ENCODE measurements around the gene CRACR2A. TPM values are rescaled to one million over a fixed set of nuclear protein-coding genes. Genes with fewer than 3 reads are reported as not detected.

The CRACR2A gene
- polyA plus RNA-seq, 1 donor from 2014 or later: 2.1 TPM

DNA sequence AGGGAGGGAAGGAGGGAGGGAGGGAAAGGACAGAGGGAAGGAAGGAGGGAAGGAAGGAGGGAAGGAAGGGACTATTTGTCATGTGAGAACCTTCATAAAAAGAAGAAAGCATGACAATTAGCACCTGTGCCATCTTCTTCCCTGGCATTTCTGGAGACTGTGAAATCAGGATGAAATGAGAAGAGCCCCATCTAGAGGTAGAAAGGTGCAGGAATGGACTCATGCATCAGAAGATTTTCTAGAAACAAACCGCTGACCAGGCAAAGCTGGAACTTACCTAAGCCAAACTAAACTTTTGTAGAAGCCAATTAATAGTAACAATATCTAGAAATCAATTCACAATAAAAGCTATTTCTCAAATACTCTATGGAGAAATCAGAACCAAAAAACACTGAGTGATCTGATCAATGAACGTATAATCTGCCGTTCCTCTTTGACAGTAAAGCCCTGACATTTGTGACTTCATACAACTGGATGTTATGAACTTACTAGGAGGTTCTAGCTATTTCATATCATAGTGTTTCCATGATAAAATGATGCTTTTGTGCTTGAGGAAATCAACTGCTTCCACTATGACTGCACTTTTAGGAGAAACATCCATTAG, 24.4 kb upstream of the CRACR2A start:
- H3K4me2 ChIP-seq (ENCODE audit: low read length): no peak overlapping the region
- H3K9me3 ChIP-seq (ENCODE audit: low read length): no peaks in the 10 kb centered on the region
- no peak overlapping the region for H3K27ac ChIP-seq (ENCODE audit: low read length)
- TF ChIP-seq RAD21 (conservative IDR thresholded peaks at IDR 0.05) (peak; percentile 91), SMC3 (conservative IDR thresholded peaks at IDR 0.05; ENCODE audit: poor library complexity) (peak; percentile 93), MXI1 (conservative IDR thresholded peaks at IDR 0.05; ENCODE audit: poor library complexity, severe bottlenecking) (no peak), POLR2AphosphoS5 (IDR thresholded peaks at IDR 0.05) (no peak), EP300 (conservative IDR thresholded peaks at IDR 0.05; ENCODE audit: poor library complexity, severe bottlenecking) (no peak), EZH2 (IDR thresholded peaks at IDR 0.05; ENCODE audit: borderline replicate concordance, insufficient read depth, low read length, poor library complexity, severe bottlenecking) (no peak), TAF1 (IDR thresholded peaks at IDR 0.05; ENCODE audit: low read depth) (no peak)
- TF ChIP-seq, protein P1, sequence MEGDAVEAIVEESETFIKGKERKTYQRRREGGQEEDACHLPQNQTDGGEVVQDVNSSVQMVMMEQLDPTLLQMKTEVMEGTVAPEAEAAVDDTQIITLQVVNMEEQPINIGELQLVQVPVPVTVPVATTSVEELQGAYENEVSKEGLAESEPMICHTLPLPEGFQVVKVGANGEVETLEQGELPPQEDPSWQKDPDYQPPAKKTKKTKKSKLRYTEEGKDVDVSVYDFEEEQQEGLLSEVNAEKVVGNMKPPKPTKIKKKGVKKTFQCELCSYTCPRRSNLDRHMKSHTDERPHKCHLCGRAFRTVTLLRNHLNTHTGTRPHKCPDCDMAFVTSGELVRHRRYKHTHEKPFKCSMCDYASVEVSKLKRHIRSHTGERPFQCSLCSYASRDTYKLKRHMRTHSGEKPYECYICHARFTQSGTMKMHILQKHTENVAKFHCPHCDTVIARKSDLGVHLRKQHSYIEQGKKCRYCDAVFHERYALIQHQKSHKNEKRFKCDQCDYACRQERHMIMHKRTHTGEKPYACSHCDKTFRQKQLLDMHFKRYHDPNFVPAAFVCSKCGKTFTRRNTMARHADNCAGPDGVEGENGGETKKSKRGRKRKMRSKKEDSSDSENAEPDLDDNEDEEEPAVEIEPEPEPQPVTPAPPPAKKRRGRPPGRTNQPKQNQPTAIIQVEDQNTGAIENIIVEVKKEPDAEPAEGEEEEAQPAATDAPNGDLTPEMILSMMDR (IDR thresholded peaks at IDR 0.05; ENCODE audit: poor library complexity, severe bottlenecking): peak; percentile 87
- TF ChIP-seq, protein P2, sequence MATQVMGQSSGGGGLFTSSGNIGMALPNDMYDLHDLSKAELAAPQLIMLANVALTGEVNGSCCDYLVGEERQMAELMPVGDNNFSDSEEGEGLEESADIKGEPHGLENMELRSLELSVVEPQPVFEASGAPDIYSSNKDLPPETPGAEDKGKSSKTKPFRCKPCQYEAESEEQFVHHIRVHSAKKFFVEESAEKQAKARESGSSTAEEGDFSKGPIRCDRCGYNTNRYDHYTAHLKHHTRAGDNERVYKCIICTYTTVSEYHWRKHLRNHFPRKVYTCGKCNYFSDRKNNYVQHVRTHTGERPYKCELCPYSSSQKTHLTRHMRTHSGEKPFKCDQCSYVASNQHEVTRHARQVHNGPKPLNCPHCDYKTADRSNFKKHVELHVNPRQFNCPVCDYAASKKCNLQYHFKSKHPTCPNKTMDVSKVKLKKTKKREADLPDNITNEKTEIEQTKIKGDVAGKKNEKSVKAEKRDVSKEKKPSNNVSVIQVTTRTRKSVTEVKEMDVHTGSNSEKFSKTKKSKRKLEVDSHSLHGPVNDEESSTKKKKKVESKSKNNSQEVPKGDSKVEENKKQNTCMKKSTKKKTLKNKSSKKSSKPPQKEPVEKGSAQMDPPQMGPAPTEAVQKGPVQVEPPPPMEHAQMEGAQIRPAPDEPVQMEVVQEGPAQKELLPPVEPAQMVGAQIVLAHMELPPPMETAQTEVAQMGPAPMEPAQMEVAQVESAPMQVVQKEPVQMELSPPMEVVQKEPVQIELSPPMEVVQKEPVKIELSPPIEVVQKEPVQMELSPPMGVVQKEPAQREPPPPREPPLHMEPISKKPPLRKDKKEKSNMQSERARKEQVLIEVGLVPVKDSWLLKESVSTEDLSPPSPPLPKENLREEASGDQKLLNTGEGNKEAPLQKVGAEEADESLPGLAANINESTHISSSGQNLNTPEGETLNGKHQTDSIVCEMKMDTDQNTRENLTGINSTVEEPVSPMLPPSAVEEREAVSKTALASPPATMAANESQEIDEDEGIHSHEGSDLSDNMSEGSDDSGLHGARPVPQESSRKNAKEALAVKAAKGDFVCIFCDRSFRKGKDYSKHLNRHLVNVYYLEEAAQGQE (IDR thresholded peaks at IDR 0.05; ENCODE audit: borderline replicate concordance): no peak
- no peaks in the 10 kb centered on the region for H3K79me2 ChIP-seq (replicated peaks; ENCODE audit: insufficient read depth, low read length)
- no peaks in the 10 kb centered on the region for H3K36me3 ChIP-seq (ENCODE audit: insufficient read depth, low read length)
- H4K20me1 ChIP-seq (ENCODE audit: insufficient read depth): no peaks in the 10 kb centered on the region
- no peaks in the 10 kb centered on the region for H3K9me2 ChIP-seq (ENCODE audit: insufficient read depth, low read length)
- no peak overlapping the region for H3K9ac ChIP-seq (ENCODE audit: low read length)
- H3K4me3 ChIP-seq (ENCODE audit: low read length): no peak overlapping the region
- no peak overlapping the region for H2AFZ ChIP-seq (ENCODE audit: low read depth, low read length)
- H3K27me3 ChIP-seq (ENCODE audit: insufficient read depth, low read depth, low read length): no peaks in the 10 kb centered on the region
- no peaks in the 10 kb centered on the region for H3F3A ChIP-seq (ENCODE audit: insufficient read depth, low read length, poor library complexity, severe bottlenecking)

DNA sequence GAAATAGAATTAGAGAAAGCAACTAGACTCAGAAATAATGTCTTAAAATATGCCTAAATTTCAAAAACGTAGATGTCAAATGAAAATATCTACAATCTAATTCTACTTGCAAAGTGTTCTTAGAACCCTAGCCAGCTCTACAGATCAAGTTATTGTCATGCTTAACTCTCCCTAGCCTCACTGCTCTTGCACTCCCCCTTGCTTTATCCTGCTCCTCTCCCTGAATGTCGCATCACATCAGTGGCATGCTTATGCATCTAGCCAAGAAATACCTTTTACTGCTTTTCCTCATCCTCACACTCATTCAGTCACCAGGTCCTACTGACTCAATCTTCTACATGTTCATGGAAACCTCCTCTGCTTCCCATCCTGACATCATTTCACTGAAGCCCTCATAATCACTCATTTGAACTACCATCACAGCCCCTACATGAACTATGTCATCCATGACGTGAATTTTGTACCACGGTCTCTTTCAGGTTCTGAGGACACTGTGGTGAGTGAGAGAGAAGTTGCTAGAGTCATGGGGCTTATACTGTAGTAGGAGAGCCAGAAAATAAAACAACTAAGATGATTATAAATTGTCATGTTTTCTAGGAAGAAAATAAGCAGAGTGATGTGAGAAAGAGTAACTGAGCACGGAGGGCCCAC, 22.6 kb upstream of the CRACR2A start:
- no peaks in the 10 kb centered on the region for H3K9me3 ChIP-seq (ENCODE audit: low read length)
- no peaks in the 10 kb centered on the region for H3K79me2 ChIP-seq (replicated peaks; ENCODE audit: insufficient read depth, low read length)
- H4K20me1 ChIP-seq (ENCODE audit: insufficient read depth): no peaks in the 10 kb centered on the region
- no peak overlapping the region for H2AFZ ChIP-seq (ENCODE audit: low read depth, low read length)
- TF ChIP-seq MXI1 (conservative IDR thresholded peaks at IDR 0.05; ENCODE audit: poor library complexity, severe bottlenecking) (no peak), TAF1 (IDR thresholded peaks at IDR 0.05; ENCODE audit: low read depth) (no peak), EZH2 (IDR thresholded peaks at IDR 0.05; ENCODE audit: borderline replicate concordance, insufficient read depth, low read length, poor library complexity, severe bottlenecking) (no peak), RAD21 (conservative IDR thresholded peaks at IDR 0.05) (no peak), EP300 (conservative IDR thresholded peaks at IDR 0.05; ENCODE audit: poor library complexity, severe bottlenecking) (no peak), SMC3 (conservative IDR thresholded peaks at IDR 0.05; ENCODE audit: poor library complexity) (no peak), POLR2AphosphoS5 (IDR thresholded peaks at IDR 0.05) (no peak)
- TF ChIP-seq, protein P2 (IDR thresholded peaks at IDR 0.05; ENCODE audit: borderline replicate concordance): no peak
- TF ChIP-seq, protein P1 (IDR thresholded peaks at IDR 0.05; ENCODE audit: poor library complexity, severe bottlenecking): no peak
- H3K9me2 ChIP-seq (ENCODE audit: insufficient read depth, low read length): no peaks in the 10 kb centered on the region
- H3K36me3 ChIP-seq (ENCODE audit: insufficient read depth, low read length): no peaks in the 10 kb centered on the region
- H3K27me3 ChIP-seq (ENCODE audit: insufficient read depth, low read depth, low read length): no peaks in the 10 kb centered on the region
- H3K4me3 ChIP-seq (ENCODE audit: low read length): no peak overlapping the region
- H3K9ac ChIP-seq (ENCODE audit: low read length): no peak overlapping the region
- no peak overlapping the region for H3K27ac ChIP-seq (ENCODE audit: low read length)
- H3F3A ChIP-seq (ENCODE audit: insufficient read depth, low read length, poor library complexity, severe bottlenecking): no peaks in the 10 kb centered on the region
- H3K4me2 ChIP-seq (ENCODE audit: low read length): no peak overlapping the region

Measured in neural cell (in vitro differentiated cells).